Effector memory CD8-positive, alpha-beta T cell (primary cell): ENCODE measurements around the gene PER1.

Experiments used
- ATAC-seq: fragments of 150-1000 bp; cut with Tn5 transposase; replicated peaks from 2 replicates; pipeline ENCODE4 v1.10.0; 2021; ENCODE audit warnings: mild to moderate bottlenecking, moderate library complexity
- DNase-seq, 3 experiments: peaks; one replicate each; pipeline ENCODE4 v3.0.0; 2021
- H3K27ac Mint-ChIP-seq, 2 donors: one replicate each; pipeline ENCODE4 v1.8.0; 2022; ENCODE audit warnings: mild to moderate bottlenecking in 2 of 2, mixed read lengths in 2 of 2, moderate library complexity in 2 of 2
- H3K27me3 Mint-ChIP-seq, 2 donors: one replicate each; pipeline ENCODE4 v1.8.0; 2022; ENCODE audit warnings: mixed read lengths in 2 of 2
- H3K36me3 Mint-ChIP-seq: one replicate; pipeline ENCODE4 v1.8.0; 2022; ENCODE audit warnings: mild to moderate bottlenecking, moderate library complexity, mixed read lengths; ENCODE audit not compliant: insufficient read depth
- H3K4me1 Mint-ChIP-seq, 2 donors: one replicate each; pipeline ENCODE4 v1.8.0; 2022; ENCODE audit warnings: low read depth in 2 of 2, mixed read lengths in 2 of 2
- H3K4me3 Mint-ChIP-seq, 2 donors: one replicate each; pipeline ENCODE4 v1.8.0; 2022; ENCODE audit warnings: mild to moderate bottlenecking in 2 of 2, mixed read lengths in 2 of 2, moderate library complexity in 2 of 2
- H3K9me3 Mint-ChIP-seq, 2 donors: one replicate each; pipeline ENCODE4 v1.8.0; 2022; ENCODE audit warnings: mixed read lengths in 2 of 2
- total RNA-seq, 9 experiments: gene quantifications; one replicate each; lab custom pipeline; 2026; lab: John Stamatoyannopoulos, UW

PER1 gene, protein sequence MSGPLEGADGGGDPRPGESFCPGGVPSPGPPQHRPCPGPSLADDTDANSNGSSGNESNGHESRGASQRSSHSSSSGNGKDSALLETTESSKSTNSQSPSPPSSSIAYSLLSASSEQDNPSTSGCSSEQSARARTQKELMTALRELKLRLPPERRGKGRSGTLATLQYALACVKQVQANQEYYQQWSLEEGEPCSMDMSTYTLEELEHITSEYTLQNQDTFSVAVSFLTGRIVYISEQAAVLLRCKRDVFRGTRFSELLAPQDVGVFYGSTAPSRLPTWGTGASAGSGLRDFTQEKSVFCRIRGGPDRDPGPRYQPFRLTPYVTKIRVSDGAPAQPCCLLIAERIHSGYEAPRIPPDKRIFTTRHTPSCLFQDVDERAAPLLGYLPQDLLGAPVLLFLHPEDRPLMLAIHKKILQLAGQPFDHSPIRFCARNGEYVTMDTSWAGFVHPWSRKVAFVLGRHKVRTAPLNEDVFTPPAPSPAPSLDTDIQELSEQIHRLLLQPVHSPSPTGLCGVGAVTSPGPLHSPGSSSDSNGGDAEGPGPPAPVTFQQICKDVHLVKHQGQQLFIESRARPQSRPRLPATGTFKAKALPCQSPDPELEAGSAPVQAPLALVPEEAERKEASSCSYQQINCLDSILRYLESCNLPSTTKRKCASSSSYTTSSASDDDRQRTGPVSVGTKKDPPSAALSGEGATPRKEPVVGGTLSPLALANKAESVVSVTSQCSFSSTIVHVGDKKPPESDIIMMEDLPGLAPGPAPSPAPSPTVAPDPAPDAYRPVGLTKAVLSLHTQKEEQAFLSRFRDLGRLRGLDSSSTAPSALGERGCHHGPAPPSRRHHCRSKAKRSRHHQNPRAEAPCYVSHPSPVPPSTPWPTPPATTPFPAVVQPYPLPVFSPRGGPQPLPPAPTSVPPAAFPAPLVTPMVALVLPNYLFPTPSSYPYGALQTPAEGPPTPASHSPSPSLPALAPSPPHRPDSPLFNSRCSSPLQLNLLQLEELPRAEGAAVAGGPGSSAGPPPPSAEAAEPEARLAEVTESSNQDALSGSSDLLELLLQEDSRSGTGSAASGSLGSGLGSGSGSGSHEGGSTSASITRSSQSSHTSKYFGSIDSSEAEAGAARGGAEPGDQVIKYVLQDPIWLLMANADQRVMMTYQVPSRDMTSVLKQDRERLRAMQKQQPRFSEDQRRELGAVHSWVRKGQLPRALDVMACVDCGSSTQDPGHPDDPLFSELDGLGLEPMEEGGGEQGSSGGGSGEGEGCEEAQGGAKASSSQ (N-terminal part only)
- 21.9 to 824 (median 79.9) reads per million in 9 experiments for total RNA-seq

GRCh38 chr17:8152112-8152775, at the start of gene PER1:
Gene PER1 (minus strand): TSS chr17:8152404. CDS start chr17:8150706, 1,698 bp downstream.
- H3K27me3 Mint-ChIP-seq, result no peaks in the 10 kb centered on the region
- H3K27ac Mint-ChIP-seq, result no peak within 1 kb of the TSS
- H3K9me3 Mint-ChIP-seq, result no peaks in the 10 kb centered on the region
- DNase-seq (peak; percentile 72 to 88 (median 86)), ATAC-seq (peak; percentile 16)
- no peak within 1 kb of the TSS for H3K4me3 Mint-ChIP-seq
- H3K4me1 Mint-ChIP-seq, result peaks cover 14 to 49% of the 10 kb centered on the region in 2 donors
- no peaks in the 10 kb centered on the region for H3K36me3 Mint-ChIP-seq

- Mint-ChIP-seq H3K4me1 (peaks cover 10 to 17% of the 10 kb centered on the region in 2 donors), H3K4me3 (no peak overlapping the region), H3K36me3 (peaks cover 11% of the 10 kb centered on the region), H3K27me3 (no peaks in the 10 kb centered on the region), H3K27ac (no peak overlapping the region), H3K9me3 (no peaks in the 10 kb centered on the region)
- ATAC-seq, result peak; percentile 9
- peak in 1 of 3 experiments; percentile 42 for DNase-seq
Measured at GRCh38 chr17:8192070-8192815, 40.0 kb upstream of the PER1 start.

- no peak for DNase-seq
- Mint-ChIP-seq H3K4me1 (peaks cover 10 to 11% of the 10 kb centered on the region in 2 donors), H3K27me3 (no peaks in the 10 kb centered on the region), H3K4me3 (no peak overlapping the region), H3K36me3 (peaks cover 11% of the 10 kb centered on the region), H3K27ac (no peak overlapping the region), H3K9me3 (no peaks in the 10 kb centered on the region)
- no peak for ATAC-seq
Measured at GRCh38 chr17:8190506-8190905, 38.3 kb upstream of the PER1 start.

DNA sequence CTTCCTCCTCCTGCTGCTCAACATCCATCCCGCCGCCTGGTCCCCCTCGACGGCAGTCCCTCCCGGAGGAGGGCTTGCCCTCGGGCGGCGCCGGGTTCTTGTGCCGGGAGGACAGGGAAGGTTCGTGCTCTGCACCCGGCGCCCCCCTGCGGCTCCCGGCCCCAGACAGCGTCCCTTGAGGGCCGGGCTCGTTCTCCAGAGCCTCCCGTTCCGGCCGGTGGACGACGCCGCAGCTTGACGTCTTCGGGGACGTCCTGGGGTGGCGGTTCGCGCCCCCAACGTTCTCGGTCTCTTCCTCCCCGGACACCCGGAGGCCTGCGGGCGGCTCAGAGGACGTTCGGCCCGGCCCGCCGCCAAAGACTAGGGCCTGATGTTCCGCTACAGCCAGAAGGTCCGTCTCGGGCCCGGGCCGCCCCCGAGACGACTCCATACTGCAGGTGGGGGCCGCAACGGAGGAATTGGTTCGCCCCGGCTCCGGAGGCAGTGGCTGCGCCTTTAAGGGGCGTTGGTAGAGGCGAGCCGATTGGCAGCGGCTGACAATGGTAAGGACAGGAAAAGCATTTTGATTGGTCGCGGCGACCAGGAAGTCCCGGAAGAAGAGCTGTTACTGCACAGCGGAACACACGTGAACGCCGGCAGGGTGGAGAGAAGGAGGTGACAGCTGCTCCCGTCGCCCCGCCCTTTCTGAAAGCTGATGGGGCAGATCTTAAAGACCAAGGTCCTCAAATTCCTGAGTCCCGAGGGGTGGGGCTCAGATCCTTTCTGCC, 37.7 kb upstream of the PER1 start, which contains the start of gene BORCS6:
Gene BORCS6 (minus strand): TSS at position 470 of the 767 bp plus-strand sequence. CDS start 40 bp downstream, at position 430.
- peaks cover 11% of the 10 kb centered on the region for H3K36me3 Mint-ChIP-seq
- ATAC-seq, result peak; percentile 70
- no peaks in the 10 kb centered on the region for H3K27me3 Mint-ChIP-seq
- no peak within 1 kb of the TSS for H3K27ac Mint-ChIP-seq
- peaks cover 10 to 11% of the 10 kb centered on the region in 2 donors for H3K4me1 Mint-ChIP-seq
- DNase-seq, result peak; percentile 86 to 91 (median 90)
- H3K4me3 Mint-ChIP-seq, result no peak within 1 kb of the TSS
- no peaks in the 10 kb centered on the region for H3K9me3 Mint-ChIP-seq

DNA sequence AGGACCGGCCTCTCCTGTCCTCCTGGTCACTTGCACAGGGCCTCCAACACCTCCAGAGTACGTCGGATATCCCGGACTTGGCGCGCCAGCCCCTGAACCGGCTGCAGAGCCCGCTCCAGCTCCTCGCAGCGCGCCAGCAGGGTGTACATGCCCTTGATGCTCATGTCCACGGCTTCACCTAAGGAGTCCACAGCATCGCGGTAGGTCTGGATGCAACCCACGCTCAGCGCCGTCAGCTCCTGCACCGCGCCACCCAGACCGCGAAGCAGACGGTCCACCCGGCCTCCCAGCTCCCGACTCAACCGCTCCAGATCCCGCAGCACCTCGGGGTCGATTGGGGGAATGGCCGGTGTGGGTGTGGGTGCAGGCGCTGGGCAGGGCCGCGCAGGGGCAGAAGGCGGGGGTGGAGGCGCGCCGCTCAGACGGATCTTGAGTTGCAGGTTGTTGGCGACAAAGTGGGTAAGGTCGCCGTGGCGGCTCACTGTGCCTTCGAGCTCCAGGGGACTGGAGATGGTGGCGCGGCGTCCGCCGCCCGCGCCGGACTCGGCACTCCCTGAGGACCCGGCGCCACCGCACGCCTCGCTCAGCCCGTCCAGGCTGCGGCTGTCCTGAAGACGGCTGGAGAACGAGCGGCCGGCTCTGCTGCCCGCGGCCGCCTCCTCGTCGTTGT, 37.0 kb upstream of the PER1 start:
- no peaks in the 10 kb centered on the region for H3K9me3 Mint-ChIP-seq
- H3K4me1 Mint-ChIP-seq, result peaks cover 10 to 13% of the 10 kb centered on the region in 2 donors
- H3K27ac Mint-ChIP-seq, result no peak overlapping the region
- H3K4me3 Mint-ChIP-seq, result no peak overlapping the region
- H3K36me3 Mint-ChIP-seq, result peaks cover 11% of the 10 kb centered on the region
- peak in 2 of 3 experiments; percentile 30 to 34 for DNase-seq
- H3K27me3 Mint-ChIP-seq, result no peaks in the 10 kb centered on the region
- ATAC-seq, result no peak

DNA sequence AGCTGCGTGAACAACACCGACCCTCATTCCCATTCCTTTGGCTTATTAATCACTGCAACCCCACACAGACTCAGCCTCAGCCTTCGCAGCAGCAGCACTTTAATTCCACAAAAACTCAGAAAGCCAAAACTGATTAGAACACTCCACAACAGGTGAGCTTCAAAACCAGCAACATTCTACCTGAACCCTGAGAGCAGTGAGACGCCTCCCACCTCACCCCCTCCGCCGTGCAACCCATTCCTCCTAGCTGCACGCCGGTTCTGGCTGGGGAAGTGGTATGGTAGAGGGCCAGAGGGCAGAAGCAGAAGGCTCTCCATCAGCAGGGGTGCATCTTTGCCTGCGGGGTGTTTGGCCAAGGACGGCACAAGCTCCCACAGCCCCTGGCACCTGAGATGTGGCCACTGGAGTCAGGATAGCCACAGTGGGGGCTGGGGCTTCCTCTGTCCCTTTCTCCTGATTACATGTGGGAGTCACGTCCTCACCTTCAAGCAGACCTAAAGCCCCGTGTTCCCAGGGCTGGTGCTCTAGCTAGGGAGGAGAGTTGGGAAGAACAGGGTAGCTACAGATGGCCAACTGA, 36.1 kb upstream of the PER1 start:
- Mint-ChIP-seq H3K4me1 (peaks cover 10 to 17% of the 10 kb centered on the region in 2 donors), H3K36me3 (peaks cover 11% of the 10 kb centered on the region), H3K27me3 (no peaks in the 10 kb centered on the region), H3K9me3 (no peaks in the 10 kb centered on the region), H3K4me3 (no peak overlapping the region), H3K27ac (no peak overlapping the region)
- DNase-seq (peak in 1 of 3 experiments; percentile 29), ATAC-seq (no peak)

DNA sequence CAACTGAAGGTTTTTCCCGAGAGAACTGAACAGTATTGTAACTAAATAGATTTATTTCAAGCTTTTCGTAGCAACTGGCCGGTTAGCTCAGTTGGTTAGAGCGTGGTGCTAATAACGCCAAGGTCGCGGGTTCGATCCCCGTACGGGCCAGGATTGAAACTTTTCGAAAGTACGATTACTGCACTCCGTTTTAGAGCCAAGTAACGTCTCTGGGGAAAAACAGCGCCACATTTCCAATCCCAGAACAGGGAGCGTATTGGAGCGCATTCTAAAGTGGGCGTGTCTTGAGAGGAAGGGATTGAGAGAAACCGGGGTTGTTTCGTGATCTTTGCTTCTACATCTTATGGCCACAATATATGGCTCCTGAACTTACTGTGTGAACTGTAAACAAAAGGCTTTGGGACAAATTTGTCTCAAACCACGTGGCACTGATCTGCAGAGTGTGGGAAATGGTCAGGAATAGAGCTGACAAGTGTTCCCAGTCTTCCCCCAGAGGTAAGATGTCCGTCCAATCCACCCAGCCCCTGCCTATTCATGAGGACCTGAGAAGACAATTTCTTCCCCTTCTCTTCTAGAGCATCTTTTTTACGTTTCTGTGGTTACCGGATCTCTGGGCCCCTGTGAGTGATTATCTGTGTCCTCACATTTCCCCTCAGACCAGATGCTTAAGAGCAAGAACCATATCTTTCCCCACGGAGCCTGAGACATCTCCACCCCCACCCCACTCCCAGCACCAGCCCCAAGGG, 35.5 kb upstream of the PER1 start:
- peaks cover 11% of the 10 kb centered on the region for H3K36me3 Mint-ChIP-seq
- no peaks in the 10 kb centered on the region for H3K9me3 Mint-ChIP-seq
- DNase-seq, result peak; percentile 82 to 89 (median 83)
- ATAC-seq, result no peak
- no peak overlapping the region for H3K4me3 Mint-ChIP-seq
- peaks cover 10 to 17% of the 10 kb centered on the region in 2 donors for H3K4me1 Mint-ChIP-seq
- no peak overlapping the region for H3K27ac Mint-ChIP-seq
- no peaks in the 10 kb centered on the region for H3K27me3 Mint-ChIP-seq

DNA sequence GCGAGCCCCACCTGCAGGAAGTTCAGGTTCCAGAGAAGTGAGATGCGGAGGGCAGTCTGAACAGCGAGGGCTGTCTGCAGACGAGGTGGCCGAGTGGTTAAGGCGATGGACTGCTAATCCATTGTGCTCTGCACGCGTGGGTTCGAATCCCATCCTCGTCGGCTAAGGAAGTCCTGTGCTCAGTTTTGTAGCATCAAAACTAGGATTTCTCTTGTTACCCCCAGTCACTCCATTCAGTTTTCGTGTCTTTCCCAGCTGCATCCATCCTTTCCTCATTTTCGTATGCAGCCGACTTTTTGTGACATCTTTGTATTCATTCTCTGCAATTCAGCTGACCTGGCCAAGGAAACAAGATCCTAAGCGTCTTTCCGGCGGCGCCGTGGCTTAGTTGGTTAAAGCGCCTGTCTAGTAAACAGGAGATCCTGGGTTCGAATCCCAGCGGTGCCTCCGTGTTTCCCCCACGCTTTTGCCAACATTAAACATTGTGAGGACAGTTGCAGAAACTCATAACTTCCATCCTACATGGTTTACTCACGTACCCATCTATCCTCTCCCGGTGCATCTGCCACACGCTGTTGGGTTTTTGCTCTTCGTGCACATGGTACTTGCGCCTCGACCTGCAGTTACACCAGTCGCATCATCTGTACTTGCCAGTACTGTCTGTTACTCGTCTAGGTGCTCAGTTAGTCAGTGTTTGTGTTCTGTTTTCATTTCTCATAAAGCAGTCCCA, 34.7 kb upstream of the PER1 start:
- Mint-ChIP-seq H3K27me3 (no peaks in the 10 kb centered on the region), H3K4me1 (peaks cover 10 to 17% of the 10 kb centered on the region in 2 donors), H3K9me3 (no peaks in the 10 kb centered on the region), H3K36me3 (peaks cover 11% of the 10 kb centered on the region), H3K4me3 (no peak overlapping the region), H3K27ac (no peak overlapping the region)
- ATAC-seq (peak; percentile 53), DNase-seq (peak; percentile 86 to 93 (median 87))

DNA sequence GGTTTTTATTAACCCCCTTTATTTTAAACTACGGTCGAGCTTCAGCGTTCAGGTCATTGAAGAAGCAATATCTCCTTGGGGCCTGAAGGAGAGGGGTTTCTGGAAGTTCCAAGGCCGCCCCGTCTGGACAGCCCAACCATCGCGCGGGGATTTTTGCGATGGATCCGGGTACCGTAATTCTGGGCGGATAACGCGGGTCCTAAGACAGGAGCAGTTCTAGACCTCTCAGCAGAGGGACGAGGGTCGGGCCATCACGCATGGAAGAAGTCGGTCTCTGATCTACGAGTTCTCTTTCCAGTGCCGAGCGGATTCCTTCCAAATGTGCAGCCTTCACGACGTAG, 34.2 kb upstream of the PER1 start:
- Mint-ChIP-seq H3K36me3 (peaks cover 11% of the 10 kb centered on the region), H3K27me3 (no peaks in the 10 kb centered on the region), H3K4me3 (no peak overlapping the region), H3K27ac (no peak overlapping the region), H3K4me1 (peaks cover 10 to 17% of the 10 kb centered on the region in 2 donors), H3K9me3 (no peaks in the 10 kb centered on the region)
- DNase-seq, result no peak
- ATAC-seq, result no peak
